GM21786 (cell line): ENCODE results near the gene PTTG1IP2.

Experiments used
- ATAC-seq: cut with Tn5 transposase; IDR thresholded peaks from one replicate; pipeline ENCODE4 v1.9.1; 2021; ENCODE audit not compliant: unreplicated experiment

The PTTG1IP2 gene

GRCh38 chr7:90474284-90475210, 5.1 kb downstream of the PTTG1IP2 start:
- ATAC-seq, result no peak

DNA sequence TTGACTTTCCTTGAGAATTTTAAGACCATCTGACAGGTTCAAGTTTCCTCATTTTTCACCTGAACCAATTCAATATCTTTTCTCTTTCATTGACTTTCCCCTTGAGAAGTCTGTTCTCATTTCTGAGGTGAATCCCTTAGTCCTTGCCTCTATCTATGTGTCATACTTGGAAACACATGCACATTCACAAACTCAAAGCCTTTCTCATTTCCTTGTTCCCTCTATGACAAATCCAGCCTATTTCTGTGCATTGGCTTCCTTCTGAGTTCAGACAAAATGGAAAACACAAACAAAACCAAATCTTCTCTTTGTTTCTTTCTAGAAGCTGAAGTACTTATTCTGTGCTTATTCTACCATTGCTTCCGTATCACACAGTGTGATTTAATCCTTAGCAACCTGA, 13.8 kb downstream of the PTTG1IP2 start:
- ATAC-seq, result no peak

- no peak for ATAC-seq
Measured at GRCh38 chr7:90484706-90485105, 15.3 kb downstream of the PTTG1IP2 start.

GRCh38 chr7:90485734-90486316, 16.4 kb downstream of the PTTG1IP2 start:
- ATAC-seq, result no peak

- no peak for ATAC-seq
Measured at GRCh38 chr7:90487808-90488207, 18.4 kb downstream of the PTTG1IP2 start.

DNA sequence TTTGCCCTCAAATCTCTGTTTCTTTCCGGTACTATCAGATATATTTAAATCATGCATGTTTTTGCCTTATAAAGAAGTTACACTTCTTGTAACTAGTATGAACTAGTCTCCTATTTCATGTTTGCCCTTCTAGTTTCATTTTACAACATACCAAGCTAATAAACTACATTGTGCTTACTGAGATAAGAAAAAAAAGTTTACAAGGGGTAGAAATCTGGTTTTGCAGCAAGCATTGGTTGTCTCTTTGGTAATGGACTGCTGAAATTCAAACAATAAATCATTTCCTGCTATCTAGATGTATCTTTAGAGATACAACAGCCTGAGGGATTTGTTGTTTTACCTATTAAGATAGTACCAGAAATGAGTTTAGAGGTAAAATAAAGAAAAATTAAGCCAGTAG, 18.8 kb downstream of the PTTG1IP2 start:
- ATAC-seq, result no peak

DNA sequence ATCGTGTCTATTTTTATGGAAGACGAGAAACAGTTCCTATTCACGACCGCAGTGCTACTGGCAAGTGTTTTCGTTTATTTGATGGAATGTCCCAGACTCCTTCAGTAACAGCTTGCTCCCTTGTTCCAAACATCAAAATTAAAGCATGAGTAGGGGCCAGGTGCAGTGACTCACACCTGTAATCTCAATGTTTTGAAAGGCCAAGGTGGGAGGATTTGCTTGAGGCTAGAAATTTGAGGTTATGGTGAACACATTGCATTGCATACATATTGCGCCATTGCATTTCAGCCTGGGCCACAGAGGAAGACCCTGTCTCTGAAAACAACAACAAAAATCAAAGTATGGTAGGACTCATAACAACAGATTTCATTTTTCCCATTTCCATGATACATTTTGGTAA, 22.8 kb downstream of the PTTG1IP2 start:
- ATAC-seq, result no peak

DNA sequence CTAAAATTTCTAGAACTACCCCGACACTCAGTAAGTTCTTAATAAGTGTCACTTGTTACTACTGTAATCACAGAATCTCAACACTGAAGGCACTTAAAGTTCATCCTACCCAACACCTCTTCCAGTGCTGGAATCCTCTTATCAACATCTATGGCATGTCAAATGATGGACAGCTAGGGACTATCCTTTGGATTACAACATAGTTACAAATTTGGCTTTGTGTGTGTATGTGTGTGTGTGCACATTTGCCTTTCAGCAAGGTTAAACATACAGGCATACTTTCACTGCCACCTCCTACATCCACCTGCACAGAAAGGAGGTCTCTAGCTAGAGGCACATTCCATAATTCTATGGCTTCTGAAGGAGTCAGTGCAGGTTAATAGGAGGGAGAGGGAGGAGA, 25.8 kb downstream of the PTTG1IP2 start:
- ATAC-seq, result no peak

- ATAC-seq, result no peak
Measured at GRCh38 chr7:90502539-90502938, 33.1 kb downstream of the PTTG1IP2 start.

DNA sequence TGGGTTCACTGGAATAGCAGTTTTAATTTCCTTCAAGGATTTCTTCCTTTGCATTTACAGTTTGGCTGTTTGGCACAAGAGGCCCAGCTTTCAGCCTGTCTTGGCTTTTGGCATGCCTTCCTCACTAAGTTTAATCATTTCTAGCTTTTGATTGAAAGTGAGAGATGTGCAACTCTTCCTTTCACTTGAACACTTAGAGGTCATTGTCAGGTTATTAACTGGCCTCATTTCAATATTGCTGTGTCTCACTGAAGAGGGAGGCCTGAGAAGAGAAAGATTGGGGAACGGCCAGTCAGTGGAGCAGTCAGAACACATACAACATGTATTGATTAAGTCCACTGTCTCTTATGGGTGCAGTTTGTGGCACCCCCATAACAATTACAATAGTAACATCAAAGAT, 33.9 kb downstream of the PTTG1IP2 start:
- peak; percentile 48 for ATAC-seq

DNA sequence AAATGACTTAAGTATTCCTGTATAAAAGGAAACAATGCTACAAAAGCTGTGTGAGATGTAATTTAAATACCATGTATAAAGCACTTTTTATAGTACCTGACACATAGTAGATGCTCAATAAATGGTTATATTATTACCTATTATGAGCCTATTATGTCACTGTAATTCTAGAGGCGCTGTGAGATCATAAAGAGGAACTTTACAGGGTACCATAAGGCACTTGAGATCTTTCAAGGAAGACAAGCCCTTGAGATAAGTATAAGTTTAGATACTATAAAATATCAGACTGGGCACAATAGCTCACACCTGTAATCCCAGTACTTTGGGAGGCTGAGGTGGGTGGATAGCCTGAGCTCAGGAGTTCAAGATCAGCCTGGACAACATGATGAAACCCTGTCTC, 38.3 kb downstream of the PTTG1IP2 start:
- no peak for ATAC-seq

GRCh38 chr7:90511776-90512175, 42.3 kb downstream of the PTTG1IP2 start:
- no peak for ATAC-seq

GRCh38 chr7:90512821-90513254, 43.4 kb downstream of the PTTG1IP2 start:
- no peak for ATAC-seq

- ATAC-seq, result no peak
Measured at GRCh38 chr7:90516257-90516656, 46.8 kb downstream of the PTTG1IP2 start.

DNA sequence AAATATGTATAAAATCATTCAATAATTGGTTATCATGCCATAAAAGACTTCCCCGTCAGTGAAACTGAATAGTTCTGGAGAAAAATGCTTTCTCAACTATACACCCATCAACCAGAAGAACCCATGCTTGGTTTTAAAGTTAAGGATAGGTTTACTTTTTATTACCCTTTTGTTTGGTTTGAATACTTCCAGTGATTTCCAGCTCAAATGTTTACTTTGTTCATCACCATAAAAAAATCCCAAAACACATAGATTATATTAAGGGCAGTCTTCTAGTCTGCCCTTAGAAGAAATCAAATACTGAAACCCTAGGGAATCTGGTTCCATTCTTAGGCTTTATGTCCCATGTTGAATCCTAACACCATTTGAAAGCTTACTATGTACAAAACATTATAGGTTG, 49.2 kb downstream of the PTTG1IP2 start:
- ATAC-seq, result no peak

- ATAC-seq, result no peak
Measured at GRCh38 chr7:90520484-90520883, 51.0 kb downstream of the PTTG1IP2 start.

DNA sequence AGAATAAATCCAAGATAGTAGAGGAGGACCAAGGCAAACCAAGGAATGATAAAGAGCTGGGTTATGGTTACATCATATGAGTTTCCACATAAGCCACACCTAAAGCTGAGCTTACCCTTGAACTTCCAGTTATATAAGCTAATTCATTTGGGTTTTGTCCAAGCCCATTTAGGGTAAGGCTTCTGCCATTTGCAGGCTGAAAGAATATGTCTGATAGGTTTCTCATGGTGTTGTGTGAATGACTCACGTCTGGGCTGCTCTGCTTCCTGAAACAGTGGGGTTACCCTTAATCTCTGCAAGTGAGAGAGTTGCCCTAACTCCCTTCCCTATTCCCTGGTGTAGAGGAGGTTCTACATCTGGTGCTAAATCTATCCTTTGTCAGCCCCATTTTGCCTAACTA, 60.8 kb downstream of the PTTG1IP2 start:
- ATAC-seq, result no peak

DNA sequence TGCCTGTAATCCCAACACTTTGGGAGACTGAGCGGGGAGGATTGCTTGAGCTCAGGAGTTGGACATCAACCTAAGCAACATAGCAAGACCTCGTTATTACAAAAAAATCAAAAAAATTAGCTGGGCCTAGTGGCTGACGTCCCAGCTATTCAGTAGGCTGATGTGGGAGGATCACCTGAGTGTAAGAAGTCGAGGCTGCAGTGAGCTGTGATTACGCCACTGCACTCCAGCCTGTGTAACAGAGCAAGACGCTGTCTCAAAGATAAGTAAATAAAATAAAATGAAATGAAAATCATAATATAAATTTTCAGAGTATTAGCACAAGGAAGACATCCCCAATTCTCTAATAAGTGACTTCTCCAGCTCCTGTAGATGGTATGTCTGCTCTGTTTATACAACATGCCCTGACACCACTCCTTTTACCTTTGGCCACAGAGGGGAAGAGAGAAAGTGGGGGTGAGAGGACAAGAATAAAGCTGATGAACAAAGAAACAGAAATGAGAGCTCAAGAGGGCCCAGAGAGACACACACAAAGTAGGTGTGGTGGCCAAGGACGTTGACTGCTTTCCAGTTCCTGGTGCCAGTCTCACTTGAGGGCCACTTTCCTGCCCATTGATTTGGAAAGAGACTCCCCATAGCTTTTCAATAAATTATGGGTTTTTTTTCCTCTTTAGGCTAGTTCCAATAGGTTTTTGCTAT, 62.9 kb downstream of the PTTG1IP2 start:
- peak; percentile 62 for ATAC-seq

- peak; percentile 57 for ATAC-seq
Measured at GRCh38 chr7:90536449-90536848, 67.0 kb downstream of the PTTG1IP2 start.

DNA sequence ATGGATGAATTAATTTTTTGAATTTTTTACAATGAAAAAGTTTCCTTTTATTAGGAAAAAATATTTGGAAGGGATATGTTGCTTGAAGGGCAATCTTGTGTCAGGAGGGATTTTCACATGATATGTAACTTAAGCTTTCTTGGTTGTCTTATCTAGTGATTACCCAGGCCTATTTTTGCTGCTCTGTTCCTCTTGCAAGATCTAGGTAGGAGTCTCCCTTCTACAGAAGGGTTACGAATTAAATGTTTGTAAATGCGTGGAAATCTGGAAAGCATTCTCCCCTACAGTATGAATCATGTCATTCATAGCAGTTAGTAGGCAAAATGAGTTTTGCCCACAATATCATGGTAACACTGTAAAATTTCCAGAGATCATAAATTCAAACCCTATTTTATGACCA, 69.0 kb downstream of the PTTG1IP2 start:
- no peak for ATAC-seq

DNA sequence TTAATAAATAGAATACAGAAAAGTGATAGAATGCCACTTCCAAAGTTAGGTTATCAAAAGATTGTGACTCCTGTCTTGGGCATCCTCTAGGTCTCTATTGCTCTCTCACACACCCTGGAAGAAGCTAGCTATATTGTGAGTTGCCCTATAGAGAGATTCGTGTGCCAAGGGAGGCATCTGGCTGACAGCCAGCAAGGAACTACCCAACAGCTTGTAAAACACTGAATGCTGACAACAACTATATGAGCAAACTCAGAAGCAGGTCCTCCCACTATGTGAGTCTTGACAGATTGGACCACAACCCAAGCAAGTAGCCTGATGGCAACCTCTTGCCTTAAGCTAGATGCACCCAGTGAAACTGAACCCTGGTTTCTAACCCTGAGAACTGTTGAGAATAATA, 71.0 kb downstream of the PTTG1IP2 start:
- no peak for ATAC-seq

DNA sequence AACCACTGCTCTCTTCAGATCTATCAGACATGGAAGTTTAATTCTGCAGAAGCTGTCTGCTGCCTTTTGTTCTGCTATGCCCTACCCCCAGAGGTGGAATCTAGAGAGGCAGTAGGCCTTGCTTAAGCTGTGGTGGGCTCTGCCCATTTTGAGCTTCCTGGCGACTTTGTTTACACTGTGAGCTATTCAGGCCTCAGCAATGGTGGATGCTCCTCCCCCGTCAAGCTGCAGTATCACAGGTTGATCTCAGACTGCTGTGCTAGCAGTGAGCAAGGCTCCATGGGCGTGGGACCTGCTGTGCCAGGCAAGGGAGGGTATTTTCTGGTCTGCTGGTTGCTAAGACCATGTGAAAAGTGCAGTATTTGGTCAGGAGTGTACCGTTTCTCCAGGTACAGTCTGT, 81.6 kb downstream of the PTTG1IP2 start:
- ATAC-seq, result no peak
